GM12878 (cell line): Measurements from ENCODE around the gene KLC4. TPM values are rescaled to one million over a fixed set of nuclear protein-coding genes. Genes with fewer than 3 reads are reported as not detected.

Source experiments
- ATAC-seq: fragments of 200-7000 bp; cut with Tn5 transposase; 3 replicates; pipeline ENCODE4 v1.9.1; 2020; ENCODE audit warnings: mild to moderate bottlenecking, moderate library complexity
- BruUV-seq: library from RNA; stranded (reverse); fragments of 400-500 nt; replicated peaks from 2 replicates; lab custom pipeline; 2021; lab: Mats Ljungman, UMichigan
- CTCF ChIA-PET: fragments of 300-600 bp; sonication (Branson Sonifier 250); formaldehyde crosslinking; extraction: SDS; loops from one replicate; lab custom pipeline; 2021; ENCODE audit warnings: inconsistent platforms; lab: Yijun Ruan, JAX
- POLR2A ChIA-PET: fragments of 350-600 bp; formaldehyde crosslinking; extraction: SDS; loops from one replicate; lab custom pipeline; 2021; ENCODE audit warnings: inconsistent platforms; lab: Charles Lee
- RAD21 ChIA-PET: fragments of 300-600 bp; sonication (Branson Sonifier 250); formaldehyde crosslinking; loops from one replicate; lab custom pipeline; 2023; ENCODE audit warnings: antibody characterized with exemption; ENCODE audit not compliant: unreplicated experiment; lab: Charles Lee
- SMC1A ChIA-PET: fragments of 300-600 bp; sonication (Branson Sonifier 250); formaldehyde crosslinking; loops from one replicate; lab custom pipeline; 2023; ENCODE audit not compliant: unreplicated experiment, uncharacterized antibody; lab: Charles Lee
- DNase-seq: peaks from one replicate; pipeline ENCODE4 v3.0.0-alpha.2; 2011; ENCODE audit warnings: low read depth, low spot score
- FAIRE-seq: peaks from 3 replicates; lab custom pipeline; 2011; peaks lifted over from hg19 to GRCh38; lab: Jason Lieb, UNC
- H2AFZ ChIP-seq: 2 replicates; pipeline ENCODE4 v1.6.0; 2011; ENCODE audit warnings: low read depth, low read length, control low read depth; ENCODE audit not compliant: control insufficient read depth
- H3K27ac ChIP-seq: 2 replicates; pipeline ENCODE4 v1.5.1; 2011; ENCODE audit warnings: control low read depth; ENCODE audit not compliant: control insufficient read depth, insufficient read depth
- H3K27me3 ChIP-seq, 2 experiments: replicated peaks in 1 of 2; 2 replicates each; pipeline versions ENCODE4 v1.6.0 to v1.6.1; 2011; ENCODE audit warnings: low read length in 1 of 2; ENCODE audit not compliant: control insufficient read depth in 2 of 2, insufficient read depth in 2 of 2
- H3K36me3 ChIP-seq, 2 experiments: 2 replicates each; pipeline ENCODE4 v1.5.1; 2011; ENCODE audit warnings: low read length in 1 of 2; ENCODE audit not compliant: control insufficient read depth in 2 of 2, insufficient read depth in 2 of 2
- H3K4me1 ChIP-seq: 2 replicates; pipeline ENCODE4 v1.6.1; 2011; ENCODE audit warnings: mild to moderate bottlenecking, low read length, moderate library complexity, mixed read lengths; ENCODE audit not compliant: control insufficient read depth, insufficient read depth
- H3K4me2 ChIP-seq: 2 replicates; pipeline ENCODE4 v1.6.0; 2011; ENCODE audit warnings: control low read depth; ENCODE audit not compliant: control insufficient read depth, insufficient read depth
- H3K4me3 ChIP-seq: fragments of 200-600 bp; sonication (generic); 2 replicates; pipeline ENCODE4 v1.5.1; 2016
- H3K79me2 ChIP-seq: 2 replicates; pipeline ENCODE4 v1.6.0; 2011; ENCODE audit warnings: low read length; ENCODE audit not compliant: control insufficient read depth, insufficient read depth
- H3K9ac ChIP-seq: 2 replicates; pipeline ENCODE4 v1.8.0; 2011; ENCODE audit warnings: low read length, control low read depth, mixed read lengths; ENCODE audit not compliant: control insufficient read depth, insufficient read depth
- H3K9me3 ChIP-seq: replicated peaks from 3 replicates; pipeline ENCODE4 v1.5.1; 2011; ENCODE audit warnings: mild to moderate bottlenecking, low read length; ENCODE audit not compliant: control insufficient read depth, insufficient read depth
- H4K20me1 ChIP-seq: 2 replicates; pipeline ENCODE4 v1.6.0; 2011; ENCODE audit not compliant: control insufficient read depth, insufficient read depth
- ATF3 ChIP-seq: IDR thresholded peaks from 2 replicates; pipeline ENCODE4 v1.6.1; 2011; ENCODE audit warnings: low read depth, mild to moderate bottlenecking, low read length, moderate library complexity, borderline replicate concordance; ENCODE audit errors: extremely low read depth
- CBFB ChIP-seq: IDR thresholded peaks from 2 replicates; pipeline ENCODE4 v1.6.1; 2016; ENCODE audit warnings: antibody characterized with exemption, low read depth
- E4F1 ChIP-seq: fragments of 450-650 bp; IDR thresholded peaks from 2 replicates; pipeline ENCODE4 v1.6.1; 2018; ENCODE audit warnings: borderline replicate concordance, mild to moderate bottlenecking; ENCODE audit not compliant: partially characterized antibody
- ESRRA ChIP-seq: IDR thresholded peaks from 2 replicates; pipeline ENCODE4 v1.6.1; 2012; ENCODE audit warnings: mild to moderate bottlenecking, low read length, improper control_type of control experiment
- HDAC6 ChIP-seq: fragments of 200-600 bp; sonication (generic); IDR thresholded peaks from one replicate; pipeline ENCODE4 v1.8.0; 2017; ENCODE audit warnings: antibody characterized with exemption; ENCODE audit not compliant: unreplicated experiment
- IRF3 ChIP-seq: fragments of 450-650 bp; IDR thresholded peaks from 2 replicates; pipeline ENCODE4 v1.6.1; 2014; ENCODE audit warnings: mild to moderate bottlenecking
- MEF2A ChIP-seq: IDR thresholded peaks from 2 replicates; pipeline ENCODE4 v1.6.1; 2011; ENCODE audit warnings: low read depth, mild to moderate bottlenecking, low read length, moderate library complexity; ENCODE audit not compliant: insufficient read depth
- MXI1 ChIP-seq: fragments of 150-350 bp; IDR thresholded peaks from 2 replicates; pipeline ENCODE4 v1.6.1; 2011; ENCODE audit warnings: low read depth, mild to moderate bottlenecking, inconsistent platforms, low read length, improper control_type of control experiment
- NFYA ChIP-seq: IDR thresholded peaks from 2 replicates; pipeline ENCODE4 v1.6.1; 2011; ENCODE audit warnings: low read depth, mild to moderate bottlenecking, low read length, improper control_type of control experiment, borderline replicate concordance
- PKNOX1 ChIP-seq: fragments of 450-650 bp; IDR thresholded peaks from 2 replicates; pipeline ENCODE4 v1.6.1; 2016; ENCODE audit warnings: mild to moderate bottlenecking
- POLR2A ChIP-seq: IDR thresholded peaks from 2 replicates; pipeline ENCODE4 v1.6.1; 2011; ENCODE audit warnings: low read depth, mild to moderate bottlenecking, low read length
- REST ChIP-seq: IDR thresholded peaks from 2 replicates; pipeline ENCODE4 v1.6.1; 2012; ENCODE audit warnings: mild to moderate bottlenecking, low read depth, low read length
- USF1 ChIP-seq: IDR thresholded peaks from 2 replicates; pipeline ENCODE4 v1.6.1; 2011; ENCODE audit warnings: borderline replicate concordance, low read depth, mild to moderate bottlenecking, moderate library complexity, mixed read lengths, low read length; ENCODE audit not compliant: insufficient read depth; ENCODE audit errors: extremely low read length
- YY1 ChIP-seq: IDR thresholded peaks from 2 replicates; pipeline ENCODE4 v1.6.1; 2011; ENCODE audit warnings: low read depth, mild to moderate bottlenecking, low read length
- ZNF384 ChIP-seq: IDR thresholded peaks from 2 replicates; pipeline ENCODE4 v1.6.1; 2012; ENCODE audit warnings: low read depth, mild to moderate bottlenecking, low read length, improper control_type of control experiment, borderline replicate concordance
- WGBS: methylation state at CpG from one replicate; pipeline ENCODE4 v1.1.6; 2016; ENCODE audit warnings: low lambda C conversion rate; ENCODE audit not compliant: insufficient replicate concordance, insufficient coverage; ENCODE audit errors: missing lambda C conversion rate; 5-methylcytosine and 5-hydroxymethylcytosine counted together
- in situ Hi-C: fragments of 300-500 bp; cut with MboI; formaldehyde crosslinking; loops from 9 replicates; pipeline ENCODE4 v1.14.3; 2018; ENCODE audit warnings: mixed read lengths
- intact Hi-C: fragments of 100-400 bp; cut with micrococcal nuclease; formaldehyde crosslinking; loops from one replicate; pipeline ENCODE4 v1.14.2; 2022; ENCODE audit not compliant: unreplicated experiment
- polyA plus RNA-seq, 11 experiments: library from polyadenylated mRNA; depleted of rRNA in 4 of 11; unstranded in 6 of 11; stranded (reverse) in 5 of 11; fragments of >200 nt; fragmentation: Nextera tagmentation in 4 of 11; fragmentation: Illumina TruSeq in 1 of 11; extraction: Ambion mirVana in 4 of 11; extraction: Trizol in 1 of 11; gene quantifications; 1 replicate in 1 of 11; 2 replicates in 10 of 11; pipeline versions ENCODE4 v1.2.1 to v1.2.3, GENCODE V29; 2011 to 2016; ENCODE audit warnings: inconsistent platforms in 2 of 11, missing spikeins in 2 of 11, low read depth in 1 of 11
- total RNA-seq, 4 experiments: library from RNA; depleted of rRNA in 3 of 4; stranded (reverse); fragments of >200 nt in 3 of 4; fragmentation: Illumina TruSeq in 1 of 4; extraction: Trizol in 1 of 4; gene quantifications; 2 replicates each; pipeline versions ENCODE4 v1.2.1 to v1.2.3, GENCODE V29; 2013 to 2021

Gene KLC4
- total and polyA plus RNA-seq, 10 of the 15 experiments (the other 5 are each of a cell fraction or from before 2014, with no cell fraction given), result 0.90 to 13.4 (median 6.9) TPM

GRCh38 chr6:43119482-43119881 lies 60.1 kb downstream of the KLC4 start:
- ATAC-seq (no peak), DNase-seq (no peak), FAIRE-seq (no peak)
- Histone ChIP-seq H4K20me1 (no peaks in the 10 kb centered on the region), H3K27me3 (no peaks in the 10 kb centered on the region), H3K27ac (no peak overlapping the region), H3K9me3 (no peaks in the 10 kb centered on the region), H3K4me3 (no peak overlapping the region), H3K4me1 (no peaks in the 10 kb centered on the region), H3K36me3 (no peaks in the 10 kb centered on the region), H2AFZ (no peak overlapping the region), H3K4me2 (no peak overlapping the region), H3K79me2 (no peaks in the 10 kb centered on the region), H3K9ac (no peak overlapping the region)
- intact Hi-C loops (no loop called here), in situ Hi-C loops (no loop called here)
- 2% methylated on average over 4 of the region's 4 CpGs for WGBS
- CTCF ChIA-PET, result no interaction called here
- RAD21 ChIA-PET, result interaction anchor here (1.4 kb wide), 1 partner anchor 33 kb away, joined by 3 read pairs; no protein-coding TSS in a partner anchor
- POLR2A ChIA-PET, result interaction anchor here (1.0 kb wide), 1 partner anchor 42 kb away, joined by 3 read pairs; no protein-coding TSS in a partner anchor
- BruUV-seq, result no TSS peak
- SMC1A ChIA-PET, result no interaction called here
- TF ChIP-seq HDAC6 (no peak), ZNF384 (no peak), MXI1 (no peak), CBFB (no peak), NFYA (no peak), ATF3 (no peak), ESRRA (no peak), POLR2A (no peak), MEF2A (no peak), YY1 (no peak), USF1 (no peak), REST (no peak), IRF3 (no peak), PKNOX1 (no peak), E4F1 (no peak)
